VCaP (cell line): ENCODE data around the gene BIRC6.

Source experiments
- H3K27ac ChIP-seq: fragments of 450-650 bp; 2 replicates; pipeline ENCODE4 v1.5.1; 2017
- TF ChIP-seq, protein P1 (sequence below): fragments of 450-650 bp; conservative IDR thresholded peaks from 2 replicates; pipeline ENCODE4 v1.5.1; 2017; ENCODE audit warnings: mild to moderate bottlenecking, moderate library complexity

BIRC6 gene

DNA sequence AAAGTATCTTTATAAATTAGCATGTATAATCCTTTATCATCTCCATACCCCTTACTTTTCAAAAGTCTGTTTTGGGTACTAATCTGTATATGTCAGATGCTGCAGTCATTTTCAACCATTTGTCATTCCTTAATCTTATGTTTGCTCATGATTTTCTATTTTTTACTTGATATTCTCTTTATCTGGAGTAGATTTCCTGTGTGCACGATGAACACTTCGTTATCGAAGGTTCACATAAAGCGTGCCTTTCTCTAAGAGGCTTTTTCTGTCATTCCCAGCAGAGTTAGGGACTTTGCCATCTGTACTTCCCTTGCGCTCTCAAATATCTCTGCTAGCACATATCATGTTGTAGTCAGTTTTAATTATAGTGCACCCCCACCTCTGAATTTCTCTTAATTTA, 123.2 kb downstream of the BIRC6 start:
- H3K27ac ChIP-seq = no peak overlapping the region
- TF ChIP-seq, protein P1, sequence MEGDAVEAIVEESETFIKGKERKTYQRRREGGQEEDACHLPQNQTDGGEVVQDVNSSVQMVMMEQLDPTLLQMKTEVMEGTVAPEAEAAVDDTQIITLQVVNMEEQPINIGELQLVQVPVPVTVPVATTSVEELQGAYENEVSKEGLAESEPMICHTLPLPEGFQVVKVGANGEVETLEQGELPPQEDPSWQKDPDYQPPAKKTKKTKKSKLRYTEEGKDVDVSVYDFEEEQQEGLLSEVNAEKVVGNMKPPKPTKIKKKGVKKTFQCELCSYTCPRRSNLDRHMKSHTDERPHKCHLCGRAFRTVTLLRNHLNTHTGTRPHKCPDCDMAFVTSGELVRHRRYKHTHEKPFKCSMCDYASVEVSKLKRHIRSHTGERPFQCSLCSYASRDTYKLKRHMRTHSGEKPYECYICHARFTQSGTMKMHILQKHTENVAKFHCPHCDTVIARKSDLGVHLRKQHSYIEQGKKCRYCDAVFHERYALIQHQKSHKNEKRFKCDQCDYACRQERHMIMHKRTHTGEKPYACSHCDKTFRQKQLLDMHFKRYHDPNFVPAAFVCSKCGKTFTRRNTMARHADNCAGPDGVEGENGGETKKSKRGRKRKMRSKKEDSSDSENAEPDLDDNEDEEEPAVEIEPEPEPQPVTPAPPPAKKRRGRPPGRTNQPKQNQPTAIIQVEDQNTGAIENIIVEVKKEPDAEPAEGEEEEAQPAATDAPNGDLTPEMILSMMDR = no peak

- TF ChIP-seq, protein P1 = no peak
- H3K27ac ChIP-seq = no peak overlapping the region
Observed at GRCh38 chr2:32482471-32482870, 125.6 kb downstream of the BIRC6 start.

DNA sequence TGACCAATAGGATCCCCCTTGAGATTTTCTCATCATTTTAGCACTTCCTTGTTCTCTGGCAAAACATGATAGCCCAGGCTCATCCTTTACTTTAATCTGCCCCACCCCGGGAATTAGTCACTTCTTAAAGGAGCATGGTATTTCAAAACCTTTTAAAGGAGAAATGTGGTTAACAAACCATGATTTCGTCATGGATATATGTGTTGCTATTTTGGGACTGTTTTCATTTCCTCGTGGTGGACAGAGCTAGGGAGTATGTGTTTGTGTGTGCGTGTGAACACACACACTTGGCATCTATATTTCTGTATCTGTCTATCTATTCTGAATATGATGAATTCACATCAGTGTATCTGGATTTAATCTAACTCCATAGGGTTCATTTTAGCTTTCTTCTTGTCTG, 128.1 kb downstream of the BIRC6 start:
- TF ChIP-seq, protein P1 = no peak
- H3K27ac ChIP-seq = no peak overlapping the region

DNA sequence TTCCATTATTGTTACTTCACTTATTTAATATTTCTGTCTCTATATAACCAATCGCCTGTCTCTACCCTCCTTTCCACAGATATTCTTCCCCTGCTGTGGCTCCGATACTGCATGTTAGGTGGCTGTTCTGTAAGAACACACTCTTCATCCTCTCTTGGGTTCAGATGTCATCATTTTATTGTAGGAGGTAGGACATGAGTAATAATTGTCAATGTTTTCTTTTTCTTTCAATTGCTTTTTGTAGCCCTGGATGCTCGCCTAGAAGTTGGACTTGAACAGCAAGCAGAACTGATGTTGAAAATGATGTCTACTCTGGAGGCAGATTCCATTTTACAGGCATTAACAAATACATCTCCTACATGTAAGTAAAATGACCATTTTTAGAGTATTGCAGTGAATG, 128.6 kb downstream of the BIRC6 start:
- no peak overlapping the region for H3K27ac ChIP-seq
- TF ChIP-seq, protein P1 = no peak

DNA sequence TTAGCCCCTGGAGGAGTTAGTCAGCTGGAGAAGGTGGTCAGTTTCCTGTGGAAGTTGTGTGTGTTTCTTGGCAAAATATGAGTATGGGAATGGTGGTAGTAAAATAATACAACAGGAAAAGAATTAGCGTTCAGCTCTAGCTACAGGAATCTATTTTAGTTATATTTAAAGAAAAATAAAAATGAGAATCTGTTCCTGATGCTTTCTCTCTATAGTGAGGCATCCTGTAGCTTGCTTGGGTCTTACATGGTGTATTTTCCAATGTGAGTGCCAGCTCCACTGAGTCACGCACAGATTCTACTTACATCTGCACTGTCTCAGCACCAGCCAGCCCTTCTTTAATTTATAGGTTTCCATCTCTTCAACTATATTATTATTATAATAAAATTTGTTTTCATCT, 132.2 kb downstream of the BIRC6 start:
- TF ChIP-seq, protein P1 = no peak
- H3K27ac ChIP-seq = no peak overlapping the region

- TF ChIP-seq, protein P1 = no peak
- peak overlapping the region; percentile 3; the same call in 1 of the 2 replicates for H3K27ac ChIP-seq
Observed at GRCh38 chr2:32491346-32491745, 134.5 kb downstream of the BIRC6 start.

GRCh38 chr2:32495139-32495538, 138.3 kb downstream of the BIRC6 start:
- H3K27ac ChIP-seq = no peak overlapping the region
- TF ChIP-seq, protein P1 = no peak

DNA sequence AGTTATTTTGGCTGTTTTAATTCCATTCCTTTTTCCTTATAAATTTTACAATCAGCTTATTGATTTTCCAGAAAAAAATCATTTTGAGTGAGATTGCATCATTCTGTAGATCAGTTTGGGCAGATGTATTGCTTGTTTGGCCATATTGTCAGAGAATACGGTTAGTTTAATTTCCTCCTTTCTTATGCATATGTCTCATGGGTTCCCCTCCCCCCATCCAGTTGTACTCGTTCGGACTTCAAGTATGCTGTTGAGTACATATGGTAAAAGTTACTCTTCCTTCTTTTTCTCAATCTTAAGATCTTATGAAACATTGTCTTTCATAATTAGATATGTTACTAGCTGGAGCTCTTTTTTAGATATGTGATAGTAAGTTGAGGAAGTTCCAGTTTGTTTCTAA, 139.8 kb downstream of the BIRC6 start:
- TF ChIP-seq, protein P1 = no peak
- H3K27ac ChIP-seq = no peak overlapping the region
